PC-9 (cell line): ENCODE results near the gene GRN. TPM values are rescaled to one million over a fixed set of nuclear protein-coding genes. Genes with fewer than 3 reads are reported as not detected.

Experiments used
- BruUV-seq: library from RNA; stranded (reverse); fragments of 400-500 nt; replicated peaks from 2 replicates; lab custom pipeline; 2021; lab: Mats Ljungman, UMichigan
- CTCF ChIA-PET: fragments of 300-600 bp; sonication (Branson Sonifier 250); formaldehyde crosslinking; loops from one replicate; lab custom pipeline; 2022; ENCODE audit warnings: antibody characterized with exemption; lab: Charles Lee
- POLR2A ChIA-PET: fragments of 300-600 bp; sonication (Branson Sonifier 250); formaldehyde crosslinking; loops from one replicate; lab custom pipeline; 2022; ENCODE audit warnings: antibody characterized with exemption; ENCODE audit not compliant: unreplicated experiment; lab: Charles Lee
- DNase-seq, 2 experiments: peaks; one replicate each; pipeline versions ENCODE4 v3.0.0 to v3.0.0-alpha.2; 2015 to 2022; ENCODE audit warnings: mixed read lengths in 1 of 2
- H2AFZ ChIP-seq: fragments of 200-600 bp; sonication (generic); 2 replicates; pipeline ENCODE4 v1.8.1; 2017; ENCODE audit warnings: antibody characterized with exemption
- H3F3A ChIP-seq: fragments of 200-600 bp; sonication (generic); 2 replicates; pipeline ENCODE4 v1.8.1; 2017; ENCODE audit warnings: antibody characterized with exemption, mild to moderate bottlenecking, low read depth; ENCODE audit not compliant: insufficient read depth
- H3K27ac ChIP-seq: fragments of 200-600 bp; sonication (generic); 2 replicates; pipeline ENCODE4 v1.6.1; 2016; ENCODE audit warnings: mixed run types
- H3K27me3 ChIP-seq: fragments of 200-600 bp; sonication (generic); 2 replicates; pipeline ENCODE4 v1.6.1; 2016; ENCODE audit warnings: low read depth, mixed run types; ENCODE audit not compliant: insufficient read depth
- H3K36me3 ChIP-seq: fragments of 200-600 bp; sonication (generic); 2 replicates; pipeline ENCODE4 v1.6.1; 2016; ENCODE audit warnings: low read depth, mixed run types
- H3K4me1 ChIP-seq: fragments of 200-600 bp; sonication (generic); replicated peaks from 2 replicates; pipeline ENCODE4 v1.6.1; 2016; ENCODE audit warnings: mixed run types; ENCODE audit not compliant: insufficient read depth
- H3K4me2 ChIP-seq: fragments of 200-600 bp; sonication (generic); 2 replicates; pipeline ENCODE4 v1.6.1; 2017; ENCODE audit warnings: mixed run types
- H3K4me3 ChIP-seq: fragments of 200-600 bp; sonication (generic); 2 replicates; pipeline ENCODE4 v1.6.1; 2016; ENCODE audit warnings: mixed run types
- H3K79me2 ChIP-seq: fragments of 200-600 bp; sonication (generic); 2 replicates; pipeline ENCODE4 v1.6.1; 2017; ENCODE audit warnings: low read depth, mixed run types
- H3K9me2 ChIP-seq: fragments of 200-600 bp; sonication (generic); 2 replicates; pipeline ENCODE4 v1.8.1; 2017; ENCODE audit warnings: mild to moderate bottlenecking; ENCODE audit not compliant: insufficient read depth
- H3K9me3 ChIP-seq: fragments of 200-600 bp; sonication (generic); 2 replicates; pipeline ENCODE4 v1.8.1; 2016; ENCODE audit warnings: low read depth; ENCODE audit not compliant: insufficient read depth
- H4K20me1 ChIP-seq: fragments of 200-600 bp; sonication (generic); 2 replicates; pipeline ENCODE4 v1.8.1; 2017; ENCODE audit not compliant: insufficient read depth
- EZH2 ChIP-seq: fragments of 200-600 bp; sonication (generic); IDR thresholded peaks from 2 replicates; pipeline ENCODE4 v1.8.0; 2017; ENCODE audit warnings: antibody characterized with exemption, low read depth
- intact Hi-C: fragments of 100-400 bp; cut with micrococcal nuclease; formaldehyde crosslinking; loops from one replicate; pipeline ENCODE4 v1.10.0; 2022; ENCODE audit not compliant: unreplicated experiment
- total RNA-seq: library from RNA; stranded (reverse); gene quantifications from 2 replicates; pipeline ENCODE4 v1.2.3, GENCODE V29; 2021
- TF ChIP-seq, protein P1 (sequence below): fragments of 200-600 bp; sonication (generic); conservative IDR thresholded peaks from 2 replicates; pipeline ENCODE4 v1.6.1; 2017; ENCODE audit warnings: mixed run types, antibody characterized with exemption, mild to moderate bottlenecking, moderate library complexity

GRN gene
- total RNA-seq, 1 experiment from 2014 or later: 226 TPM

GRCh38 chr17:44379887-44380286 lies 34.8 kb downstream of the GRN start:
- BruUV-seq: no TSS peak
- H3K9me3 ChIP-seq: no peaks in the 10 kb centered on the region
- TF ChIP-seq, protein P1, sequence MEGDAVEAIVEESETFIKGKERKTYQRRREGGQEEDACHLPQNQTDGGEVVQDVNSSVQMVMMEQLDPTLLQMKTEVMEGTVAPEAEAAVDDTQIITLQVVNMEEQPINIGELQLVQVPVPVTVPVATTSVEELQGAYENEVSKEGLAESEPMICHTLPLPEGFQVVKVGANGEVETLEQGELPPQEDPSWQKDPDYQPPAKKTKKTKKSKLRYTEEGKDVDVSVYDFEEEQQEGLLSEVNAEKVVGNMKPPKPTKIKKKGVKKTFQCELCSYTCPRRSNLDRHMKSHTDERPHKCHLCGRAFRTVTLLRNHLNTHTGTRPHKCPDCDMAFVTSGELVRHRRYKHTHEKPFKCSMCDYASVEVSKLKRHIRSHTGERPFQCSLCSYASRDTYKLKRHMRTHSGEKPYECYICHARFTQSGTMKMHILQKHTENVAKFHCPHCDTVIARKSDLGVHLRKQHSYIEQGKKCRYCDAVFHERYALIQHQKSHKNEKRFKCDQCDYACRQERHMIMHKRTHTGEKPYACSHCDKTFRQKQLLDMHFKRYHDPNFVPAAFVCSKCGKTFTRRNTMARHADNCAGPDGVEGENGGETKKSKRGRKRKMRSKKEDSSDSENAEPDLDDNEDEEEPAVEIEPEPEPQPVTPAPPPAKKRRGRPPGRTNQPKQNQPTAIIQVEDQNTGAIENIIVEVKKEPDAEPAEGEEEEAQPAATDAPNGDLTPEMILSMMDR: no peak
- TF ChIP-seq EZH2: no peak
- no peaks in the 10 kb centered on the region for H3K79me2 ChIP-seq
- intact Hi-C loops: no loop called here
- no peak for DNase-seq
- no peaks in the 10 kb centered on the region for H3K36me3 ChIP-seq
- H3K4me1 ChIP-seq: no peaks in the 10 kb centered on the region
- H3K27ac ChIP-seq: no peak overlapping the region
- H3F3A ChIP-seq: peaks cover 4% of the 10 kb centered on the region; the same call in 1 of the 2 replicates
- no peak overlapping the region for H3K4me2 ChIP-seq
- no peak overlapping the region for H2AFZ ChIP-seq
- CTCF ChIA-PET: no interaction called here
- H3K9me2 ChIP-seq: no peaks in the 10 kb centered on the region
- no peaks in the 10 kb centered on the region for H3K27me3 ChIP-seq
- POLR2A ChIA-PET: interaction anchor here (0.7 kb wide), 1 partner anchor 116 kb away, joined by 3 read pairs; no protein-coding TSS in a partner anchor
- H4K20me1 ChIP-seq: no peaks in the 10 kb centered on the region
- no peak overlapping the region for H3K4me3 ChIP-seq

GRCh38 chr17:44380767-44381166 lies 35.7 kb downstream of the GRN start:
- Histone ChIP-seq H4K20me1 (no peaks in the 10 kb centered on the region), H3K36me3 (no peaks in the 10 kb centered on the region), H3K27me3 (no peaks in the 10 kb centered on the region), H2AFZ (no peak overlapping the region), H3K4me1 (no peaks in the 10 kb centered on the region), H3F3A (peaks cover 4% of the 10 kb centered on the region; the same call in 1 of the 2 replicates), H3K79me2 (no peaks in the 10 kb centered on the region), H3K9me2 (no peaks in the 10 kb centered on the region), H3K9me3 (no peaks in the 10 kb centered on the region), H3K27ac (no peak overlapping the region), H3K4me3 (no peak overlapping the region), H3K4me2 (no peak overlapping the region)
- TF ChIP-seq EZH2: no peak
- TF ChIP-seq, protein P1: no peak
- intact Hi-C loops: no loop called here
- CTCF ChIA-PET: no interaction called here
- no TSS peak for BruUV-seq
- POLR2A ChIA-PET: no interaction called here
- no peak for DNase-seq

DNA sequence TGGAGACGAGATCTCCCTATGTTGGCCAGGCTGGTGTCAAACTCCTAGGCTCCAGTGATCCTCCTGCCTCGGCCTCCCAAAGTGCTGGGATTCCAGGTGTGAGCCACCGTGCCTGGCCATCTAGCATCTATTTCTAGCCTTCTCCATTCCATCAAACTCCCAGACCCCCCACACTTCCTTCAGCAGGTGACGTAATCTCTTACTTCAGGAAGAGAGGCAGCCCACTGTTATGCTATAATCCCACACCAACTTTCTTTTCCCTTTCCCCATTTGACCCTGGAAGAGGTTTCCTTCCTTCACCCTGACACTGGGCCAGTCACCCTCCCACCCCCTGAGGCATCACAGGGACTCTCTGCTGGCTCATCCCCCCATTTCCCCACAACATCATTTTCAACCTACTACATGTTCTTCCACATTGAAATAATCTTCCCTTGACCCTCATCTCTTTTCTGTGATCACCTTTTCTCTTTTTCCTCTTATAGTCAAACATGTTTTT lies 36.8 kb downstream of the GRN start:
- CTCF ChIA-PET: interaction anchor here (0.7 kb wide), 1 partner anchor 213 kb away, joined by 4 read pairs; no protein-coding TSS in a partner anchor

DNA sequence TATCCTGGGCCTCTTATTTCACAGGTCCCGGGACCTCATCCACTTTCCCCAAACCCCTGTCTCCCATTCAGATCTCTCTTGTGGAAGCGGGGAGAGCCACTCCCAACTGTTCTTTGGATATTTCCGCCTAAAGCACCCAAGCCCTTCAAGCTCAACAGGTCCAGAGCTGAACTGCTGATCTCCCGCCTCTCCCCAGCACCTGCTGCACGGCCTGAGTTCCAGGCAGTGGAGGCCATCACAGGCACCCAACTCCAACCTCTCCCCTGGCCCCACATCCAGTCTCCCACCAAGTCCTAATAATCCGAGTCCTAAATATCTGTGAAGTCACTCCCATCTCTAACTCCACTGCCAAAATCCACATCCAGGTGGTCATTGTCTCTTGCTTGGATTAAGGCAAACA lies 37.8 kb downstream of the GRN start:
- Histone ChIP-seq H3K79me2 (no peaks in the 10 kb centered on the region), H3K4me3 (no peak overlapping the region), H2AFZ (no peak overlapping the region), H3K36me3 (no peaks in the 10 kb centered on the region), H3K9me2 (no peaks in the 10 kb centered on the region), H3K4me1 (no peaks in the 10 kb centered on the region), H3K9me3 (no peaks in the 10 kb centered on the region), H4K20me1 (no peaks in the 10 kb centered on the region), H3K27me3 (no peaks in the 10 kb centered on the region), H3K27ac (no peak overlapping the region), H3F3A (peaks cover 4% of the 10 kb centered on the region), H3K4me2 (no peak overlapping the region)
- TF ChIP-seq, protein P1: no peak
- no peak for TF ChIP-seq EZH2
- POLR2A ChIA-PET: no interaction called here
- intact Hi-C loops: no loop called here
- no TSS peak for BruUV-seq
- CTCF ChIA-PET: no interaction called here
- DNase-seq: no peak

More for the DNA sequence above, 36.8 kb downstream of the GRN start:
- Histone ChIP-seq H3K36me3 (no peaks in the 10 kb centered on the region), H3K79me2 (no peaks in the 10 kb centered on the region), H3K27ac (no peak overlapping the region), H4K20me1 (no peaks in the 10 kb centered on the region), H3K27me3 (no peaks in the 10 kb centered on the region), H2AFZ (no peak overlapping the region), H3K4me1 (no peaks in the 10 kb centered on the region), H3K4me3 (no peak overlapping the region), H3F3A (peaks cover 4% of the 10 kb centered on the region), H3K9me2 (no peaks in the 10 kb centered on the region), H3K9me3 (no peaks in the 10 kb centered on the region), H3K4me2 (no peak overlapping the region)
- BruUV-seq: no TSS peak
- DNase-seq: no peak
- no peak for TF ChIP-seq EZH2
- intact Hi-C loops: no loop called here
- POLR2A ChIA-PET: no interaction called here
